GM12878 (cell line): Measurements from ENCODE around the gene HOXC9. TPM values are rescaled to one million over a fixed set of nuclear protein-coding genes. Genes with fewer than 3 reads are reported as not detected.

ENCODE experiments used
- ATAC-seq: fragments of 200-7000 bp; cut with Tn5 transposase; 3 replicates; pipeline ENCODE4 v1.9.1; 2020; ENCODE audit warnings: mild to moderate bottlenecking, moderate library complexity
- BruUV-seq: library from RNA; stranded (reverse); fragments of 400-500 nt; replicated peaks from 2 replicates; lab custom pipeline; 2021; lab: Mats Ljungman, UMichigan
- CTCF ChIA-PET: fragments of 300-600 bp; sonication (Branson Sonifier 250); formaldehyde crosslinking; extraction: SDS; loops from one replicate; lab custom pipeline; 2021; ENCODE audit warnings: inconsistent platforms; lab: Yijun Ruan, JAX
- POLR2A ChIA-PET: fragments of 350-600 bp; formaldehyde crosslinking; extraction: SDS; loops from one replicate; lab custom pipeline; 2021; ENCODE audit warnings: inconsistent platforms; lab: Charles Lee
- RAD21 ChIA-PET: fragments of 300-600 bp; sonication (Branson Sonifier 250); formaldehyde crosslinking; loops from one replicate; lab custom pipeline; 2023; ENCODE audit warnings: antibody characterized with exemption; ENCODE audit not compliant: unreplicated experiment; lab: Charles Lee
- SMC1A ChIA-PET: fragments of 300-600 bp; sonication (Branson Sonifier 250); formaldehyde crosslinking; loops from one replicate; lab custom pipeline; 2023; ENCODE audit not compliant: unreplicated experiment, uncharacterized antibody; lab: Charles Lee
- DNase-seq: peaks from one replicate; pipeline ENCODE4 v3.0.0-alpha.2; 2011; ENCODE audit warnings: low read depth, low spot score
- FAIRE-seq: peaks from 3 replicates; lab custom pipeline; 2011; peaks lifted over from hg19 to GRCh38; lab: Jason Lieb, UNC
- H2AFZ ChIP-seq: 2 replicates; pipeline ENCODE4 v1.6.0; 2011; ENCODE audit warnings: low read depth, low read length, control low read depth; ENCODE audit not compliant: control insufficient read depth
- H3K27ac ChIP-seq: 2 replicates; pipeline ENCODE4 v1.5.1; 2011; ENCODE audit warnings: control low read depth; ENCODE audit not compliant: control insufficient read depth, insufficient read depth
- H3K27me3 ChIP-seq, 2 experiments: replicated peaks in 1 of 2; 2 replicates each; pipeline versions ENCODE4 v1.6.0 to v1.6.1; 2011; ENCODE audit warnings: low read length in 1 of 2; ENCODE audit not compliant: control insufficient read depth in 2 of 2, insufficient read depth in 2 of 2
- H3K36me3 ChIP-seq, 2 experiments: 2 replicates each; pipeline ENCODE4 v1.5.1; 2011; ENCODE audit warnings: low read length in 1 of 2; ENCODE audit not compliant: control insufficient read depth in 2 of 2, insufficient read depth in 2 of 2
- H3K4me1 ChIP-seq: 2 replicates; pipeline ENCODE4 v1.6.1; 2011; ENCODE audit warnings: mild to moderate bottlenecking, low read length, moderate library complexity, mixed read lengths; ENCODE audit not compliant: control insufficient read depth, insufficient read depth
- H3K4me2 ChIP-seq: 2 replicates; pipeline ENCODE4 v1.6.0; 2011; ENCODE audit warnings: control low read depth; ENCODE audit not compliant: control insufficient read depth, insufficient read depth
- H3K4me3 ChIP-seq: fragments of 200-600 bp; sonication (generic); 2 replicates; pipeline ENCODE4 v1.5.1; 2016
- H3K79me2 ChIP-seq: 2 replicates; pipeline ENCODE4 v1.6.0; 2011; ENCODE audit warnings: low read length; ENCODE audit not compliant: control insufficient read depth, insufficient read depth
- H3K9ac ChIP-seq: 2 replicates; pipeline ENCODE4 v1.8.0; 2011; ENCODE audit warnings: low read length, control low read depth, mixed read lengths; ENCODE audit not compliant: control insufficient read depth, insufficient read depth
- H3K9me3 ChIP-seq: replicated peaks from 3 replicates; pipeline ENCODE4 v1.5.1; 2011; ENCODE audit warnings: mild to moderate bottlenecking, low read length; ENCODE audit not compliant: control insufficient read depth, insufficient read depth
- H4K20me1 ChIP-seq: 2 replicates; pipeline ENCODE4 v1.6.0; 2011; ENCODE audit not compliant: control insufficient read depth, insufficient read depth
- BMI1 ChIP-seq: fragments of 450-650 bp; IDR thresholded peaks from 2 replicates; pipeline ENCODE4 v1.6.1; 2016; ENCODE audit warnings: mild to moderate bottlenecking, moderate library complexity, borderline replicate concordance
- CTCF ChIP-seq, 3 experiments: IDR thresholded peaks in 2 of 3; conservative IDR thresholded peaks in 1 of 3; 2 replicates each; pipeline ENCODE4 v1.5.1; 2011; ENCODE audit warnings: low read depth in 3 of 3, low read length in 3 of 3, mild to moderate bottlenecking in 3 of 3, control low read depth in 2 of 3, moderate library complexity in 2 of 3, inconsistent platforms in 1 of 3, mixed read lengths in 1 of 3; ENCODE audit not compliant: control insufficient read depth in 2 of 3, insufficient read depth in 1 of 3; ENCODE audit errors: extremely low read depth in 1 of 3
- EGR1 ChIP-seq, 2 experiments: IDR thresholded peaks; 1 replicate in 1 of 2; 2 replicates in 1 of 2; pipeline ENCODE4 v1.6.1; 2011 to 2012; ENCODE audit warnings: low read depth in 2 of 2, low read length in 2 of 2, borderline replicate concordance in 1 of 2, mild to moderate bottlenecking in 1 of 2, moderate library complexity in 1 of 2
- SMAD5 ChIP-seq: IDR thresholded peaks from 2 replicates; pipeline ENCODE4 v1.6.1; 2016; ENCODE audit warnings: antibody characterized with exemption, low read depth
- TBL1XR1 ChIP-seq: IDR thresholded peaks from 2 replicates; pipeline ENCODE4 v1.6.1; 2012; ENCODE audit warnings: low read depth, low read length, improper control_type of control experiment
- ZNF207 ChIP-seq: fragments of 450-650 bp; IDR thresholded peaks from 2 replicates; pipeline ENCODE4 v1.6.1; 2014; ENCODE audit warnings: antibody characterized with exemption, mild to moderate bottlenecking, borderline replicate concordance
- ZNF687 ChIP-seq: fragments of 450-650 bp; IDR thresholded peaks from 2 replicates; pipeline ENCODE4 v1.6.1; 2017; ENCODE audit warnings: mild to moderate bottlenecking, moderate library complexity
- WGBS: methylation state at CpG from one replicate; pipeline ENCODE4 v1.1.6; 2016; ENCODE audit warnings: low lambda C conversion rate; ENCODE audit not compliant: insufficient replicate concordance, insufficient coverage; ENCODE audit errors: missing lambda C conversion rate; 5-methylcytosine and 5-hydroxymethylcytosine counted together
- in situ Hi-C: fragments of 300-500 bp; cut with MboI; formaldehyde crosslinking; loops from 9 replicates; pipeline ENCODE4 v1.14.3; 2018; ENCODE audit warnings: mixed read lengths
- intact Hi-C: fragments of 100-400 bp; cut with micrococcal nuclease; formaldehyde crosslinking; loops from one replicate; pipeline ENCODE4 v1.14.2; 2022; ENCODE audit not compliant: unreplicated experiment
- polyA plus RNA-seq, 11 experiments: library from polyadenylated mRNA; depleted of rRNA in 4 of 11; unstranded in 6 of 11; stranded (reverse) in 5 of 11; fragments of >200 nt; fragmentation: Nextera tagmentation in 4 of 11; fragmentation: Illumina TruSeq in 1 of 11; extraction: Ambion mirVana in 4 of 11; extraction: Trizol in 1 of 11; gene quantifications; 1 replicate in 1 of 11; 2 replicates in 10 of 11; pipeline versions ENCODE4 v1.2.1 to v1.2.3, GENCODE V29; 2011 to 2016; ENCODE audit warnings: inconsistent platforms in 2 of 11, missing spikeins in 2 of 11, low read depth in 1 of 11
- total RNA-seq, 4 experiments: library from RNA; depleted of rRNA in 3 of 4; stranded (reverse); fragments of >200 nt in 3 of 4; fragmentation: Illumina TruSeq in 1 of 4; extraction: Trizol in 1 of 4; gene quantifications; 2 replicates each; pipeline versions ENCODE4 v1.2.1 to v1.2.3, GENCODE V29; 2013 to 2021

Gene HOXC9
- total and polyA plus RNA-seq, 10 of the 15 experiments (the other 5 are each of a cell fraction or from before 2014, with no cell fraction given), result not detected

- TF ChIP-seq ZNF207 (no peak), SMAD5 (no peak), ZNF687 (no peak), BMI1 (0 out of 2 replicates have a peak, but pooled peaks have one; percentile 7), CTCF (IDR thresholded peaks at IDR 0.05 in 2 of 3, conservative IDR thresholded peaks at IDR 0.05 in 1 of 3; ENCODE audit: control insufficient read depth in 2 of 3, extremely low read depth in 1 of 3, insufficient read depth in 1 of 3, low read depth in 3 of 3, low read length in 3 of 3) (no peak), EGR1 (IDR thresholded peaks at IDR 0.05; ENCODE audit: borderline replicate concordance in 1 of 2, low read depth in 2 of 2, low read length in 2 of 2) (no peak), TBL1XR1 (no peak)
- TF ChIP-seq, all 136 proteins: peak for 1
- in situ Hi-C loops (no loop called here), intact Hi-C loops (loop anchor here (2.0 to 10.0 kb wide), 4 partner anchors 191 to 281 kb away; no protein-coding TSS in a partner anchor)
- ChIA-PET CTCF (interaction anchor here (0.5 to 5.5 kb wide), 27 partner anchors 9 to 361 kb away, joined by 3 to 54 read pairs (median 4); partner anchors contain the start of genes HOXC5, HOXC6, HOXC8 and HOXC9), RAD21 (interaction anchor here (1.0 to 3.3 kb wide), 11 partner anchors 10 to 235 kb away, joined by 3 to 14 read pairs (median 4); partner anchors contain the start of genes HOXC8 and HOXC9), SMC1A (interaction anchor here (1.0 to 4.5 kb wide), 5 partner anchors 10 to 221 kb away, joined by 3 to 29 read pairs (median 6); partner anchors contain the start of genes HOXC5 and HOXC9), POLR2A (interaction anchor here (1.2 kb wide), 1 partner anchor 10 kb away, joined by 3 read pairs; no protein-coding TSS in a partner anchor)
- Histone ChIP-seq H2AFZ (no peak overlapping the region), H4K20me1 (peaks cover 3% of the 10 kb centered on the region; the same call in 1 of the 2 replicates), H3K27ac (no peak overlapping the region), H3K79me2 (no peaks in the 10 kb centered on the region), H3K4me2 (peak overlapping the region; percentile 57; the same call in 1 of the 2 replicates), H3K4me3 (no peak overlapping the region), H3K36me3 (no peaks in the 10 kb centered on the region), H3K9me3 (no peaks in the 10 kb centered on the region), H3K27me3 (peaks cover 29 to 52% of the 10 kb centered on the region in 2 experiments), H3K9ac (no peak overlapping the region), H3K4me1 (peaks cover 21% of the 10 kb centered on the region)
- no TSS peak for BruUV-seq
- no peak for FAIRE-seq
- 53% methylated on average over 20 of the region's 21 CpGs for WGBS
- DNase-seq, result no peak
- ATAC-seq, result no peak
Observed at GRCh38 chr12:53985692-53985993, 14.3 kb upstream of the HOXC9 start.
